Osteocyte (in vitro differentiated cells): ENCODE data around the gene COMT. TPM values are rescaled to one million over a fixed set of nuclear protein-coding genes. Genes with fewer than 3 reads are reported as not detected.

Source experiments
- DNase-seq: peaks from one replicate; pipeline ENCODE4 v3.0.0; 2021; ENCODE audit warnings: mixed read lengths; ENCODE audit not compliant: unreplicated experiment; ENCODE audit errors: extremely low spot score
- H3K27ac Mint-ChIP-seq: one replicate; pipeline ENCODE4 v1.8.0; 2021; ENCODE audit warnings: mild to moderate bottlenecking, mixed read lengths; ENCODE audit not compliant: unreplicated experiment
- H3K27me3 Mint-ChIP-seq: one replicate; pipeline ENCODE4 v1.8.0; 2021; ENCODE audit warnings: mixed read lengths; ENCODE audit not compliant: unreplicated experiment
- H3K36me3 Mint-ChIP-seq: one replicate; pipeline ENCODE4 v1.8.0; 2021; ENCODE audit warnings: mixed read lengths; ENCODE audit not compliant: unreplicated experiment
- H3K4me1 Mint-ChIP-seq: one replicate; pipeline ENCODE4 v1.8.0; 2021; ENCODE audit warnings: mixed read lengths; ENCODE audit not compliant: unreplicated experiment
- H3K4me3 Mint-ChIP-seq: one replicate; pipeline ENCODE4 v1.8.0; 2021; ENCODE audit warnings: mild to moderate bottlenecking, moderate library complexity, mixed read lengths; ENCODE audit not compliant: unreplicated experiment
- H3K9me3 Mint-ChIP-seq: one replicate; pipeline ENCODE4 v1.8.0; 2021; ENCODE audit warnings: mixed read lengths; ENCODE audit not compliant: unreplicated experiment
- CTCF ChIP-seq: fragments of 200-600 bp; sonication (generic); IDR thresholded peaks from 2 replicates; pipeline ENCODE4 v1.5.0; 2021; ENCODE audit warnings: antibody characterized with exemption, mild to moderate bottlenecking, moderate library complexity
- total RNA-seq: library from RNA; stranded (reverse); gene quantifications from 2 replicates; pipeline ENCODE4 v1.2.1, GENCODE V29; 2021

Gene COMT
- total RNA-seq, 1 donor from 2014 or later, result 92.1 TPM

- no peak overlapping the region for H3K4me3 Mint-ChIP-seq
- peaks cover 6% of the 10 kb centered on the region for H3K4me1 Mint-ChIP-seq
- no peak for TF ChIP-seq CTCF
- H3K36me3 Mint-ChIP-seq, result peaks cover 7% of the 10 kb centered on the region
- H3K9me3 Mint-ChIP-seq, result no peaks in the 10 kb centered on the region
- H3K27ac Mint-ChIP-seq, result no peak overlapping the region
- no peaks in the 10 kb centered on the region for H3K27me3 Mint-ChIP-seq
- no peak for DNase-seq
Observed at GRCh38 chr22:19966908-19967750, 25.6 kb downstream of the COMT start.

- no peak for DNase-seq
- Mint-ChIP-seq H3K4me3 (no peak overlapping the region), H3K27me3 (no peaks in the 10 kb centered on the region), H3K4me1 (peaks cover 2% of the 10 kb centered on the region), H3K27ac (no peak overlapping the region), H3K36me3 (peaks cover 7% of the 10 kb centered on the region), H3K9me3 (no peaks in the 10 kb centered on the region)
- no peak for TF ChIP-seq CTCF
Observed at GRCh38 chr22:19967850-19968449, 26.4 kb downstream of the COMT start.

- DNase-seq, result no peak
- H3K4me1 Mint-ChIP-seq, result peaks cover 2% of the 10 kb centered on the region
- H3K36me3 Mint-ChIP-seq, result peaks cover 7% of the 10 kb centered on the region
- no peak for TF ChIP-seq CTCF
- no peaks in the 10 kb centered on the region for H3K9me3 Mint-ChIP-seq
- H3K27ac Mint-ChIP-seq, result no peak overlapping the region
- no peak overlapping the region for H3K4me3 Mint-ChIP-seq
- no peaks in the 10 kb centered on the region for H3K27me3 Mint-ChIP-seq
Observed at GRCh38 chr22:19968450-19968891, 26.9 kb downstream of the COMT start.

GRCh38 chr22:19969141-19969928, 27.8 kb downstream of the COMT start:
- TF ChIP-seq CTCF, result no peak
- no peak for DNase-seq
- no peak overlapping the region for H3K4me3 Mint-ChIP-seq
- H3K4me1 Mint-ChIP-seq, result peaks cover 2% of the 10 kb centered on the region
- H3K27me3 Mint-ChIP-seq, result no peaks in the 10 kb centered on the region
- H3K27ac Mint-ChIP-seq, result no peak overlapping the region
- no peaks in the 10 kb centered on the region for H3K9me3 Mint-ChIP-seq
- H3K36me3 Mint-ChIP-seq, result peaks cover 7% of the 10 kb centered on the region

GRCh38 chr22:19970031-19970478, 28.5 kb downstream of the COMT start:
- Mint-ChIP-seq H3K4me3 (no peak overlapping the region), H3K27me3 (no peaks in the 10 kb centered on the region), H3K9me3 (no peaks in the 10 kb centered on the region), H3K4me1 (peaks cover 6% of the 10 kb centered on the region), H3K27ac (no peak overlapping the region), H3K36me3 (peaks cover 7% of the 10 kb centered on the region)
- DNase-seq, result no peak
- no peak for TF ChIP-seq CTCF
